Bronchial epithelial cell (primary cell): ENCODE results near the gene GMDS. TPM values are rescaled to one million over a fixed set of nuclear protein-coding genes. Genes with fewer than 3 reads are reported as not detected.

Source experiments
- DNase-seq: peaks from one replicate; pipeline ENCODE4 v3.0.0-alpha.2; 2010; ENCODE audit warnings: low read depth
- FAIRE-seq: peaks from 2 replicates; lab custom pipeline; 2011; peaks lifted over from hg19 to GRCh38; lab: Jason Lieb, UNC
- H3K27me3 ChIP-seq: 2 replicates; pipeline ENCODE4 v1.5.1; 2011; ENCODE audit warnings: low read length; ENCODE audit not compliant: control insufficient read depth, insufficient read depth
- H3K36me3 ChIP-seq: 2 replicates; pipeline ENCODE4 v1.5.1; 2011; ENCODE audit warnings: low read length; ENCODE audit not compliant: control insufficient read depth, insufficient read depth
- H3K4me3 ChIP-seq: 2 replicates; pipeline ENCODE4 v1.5.1; 2011; ENCODE audit warnings: mild to moderate bottlenecking, low read depth, low read length, control low read depth
- total RNA-seq: library from RNA; depleted of rRNA; stranded (reverse); fragments of >200 nt; gene quantifications from 2 replicates; pipeline ENCODE4 v1.2.1, GENCODE V29; 2014
- TF ChIP-seq, protein P1 (sequence below): IDR thresholded peaks from 2 replicates; pipeline ENCODE4 v1.5.1; 2011; ENCODE audit warnings: mild to moderate bottlenecking, moderate library complexity, low read length, control low read depth, inconsistent platforms; ENCODE audit not compliant: insufficient read depth, severe bottlenecking

GMDS gene
- total RNA-seq, 1 donor from 2014 or later: 8.2 TPM

- no peaks in the 10 kb centered on the region for H3K36me3 ChIP-seq
- H3K27me3 ChIP-seq: no peaks in the 10 kb centered on the region
- TF ChIP-seq, protein P1, sequence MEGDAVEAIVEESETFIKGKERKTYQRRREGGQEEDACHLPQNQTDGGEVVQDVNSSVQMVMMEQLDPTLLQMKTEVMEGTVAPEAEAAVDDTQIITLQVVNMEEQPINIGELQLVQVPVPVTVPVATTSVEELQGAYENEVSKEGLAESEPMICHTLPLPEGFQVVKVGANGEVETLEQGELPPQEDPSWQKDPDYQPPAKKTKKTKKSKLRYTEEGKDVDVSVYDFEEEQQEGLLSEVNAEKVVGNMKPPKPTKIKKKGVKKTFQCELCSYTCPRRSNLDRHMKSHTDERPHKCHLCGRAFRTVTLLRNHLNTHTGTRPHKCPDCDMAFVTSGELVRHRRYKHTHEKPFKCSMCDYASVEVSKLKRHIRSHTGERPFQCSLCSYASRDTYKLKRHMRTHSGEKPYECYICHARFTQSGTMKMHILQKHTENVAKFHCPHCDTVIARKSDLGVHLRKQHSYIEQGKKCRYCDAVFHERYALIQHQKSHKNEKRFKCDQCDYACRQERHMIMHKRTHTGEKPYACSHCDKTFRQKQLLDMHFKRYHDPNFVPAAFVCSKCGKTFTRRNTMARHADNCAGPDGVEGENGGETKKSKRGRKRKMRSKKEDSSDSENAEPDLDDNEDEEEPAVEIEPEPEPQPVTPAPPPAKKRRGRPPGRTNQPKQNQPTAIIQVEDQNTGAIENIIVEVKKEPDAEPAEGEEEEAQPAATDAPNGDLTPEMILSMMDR: no peak
- no peak overlapping the region for H3K4me3 ChIP-seq
- no peak for DNase-seq
- no peak for FAIRE-seq
These were observed 57.6 kb downstream of the GMDS start for GRCh38 chr6:2187826-2188225.

GRCh38 chr6:2186516-2186915 is 58.9 kb downstream of the GMDS start:
- FAIRE-seq (no peak), DNase-seq (peak; percentile 20)
- H3K4me3 ChIP-seq: no peak overlapping the region
- TF ChIP-seq, protein P1: no peak
- no peaks in the 10 kb centered on the region for H3K27me3 ChIP-seq
- H3K36me3 ChIP-seq: no peaks in the 10 kb centered on the region

DNA sequence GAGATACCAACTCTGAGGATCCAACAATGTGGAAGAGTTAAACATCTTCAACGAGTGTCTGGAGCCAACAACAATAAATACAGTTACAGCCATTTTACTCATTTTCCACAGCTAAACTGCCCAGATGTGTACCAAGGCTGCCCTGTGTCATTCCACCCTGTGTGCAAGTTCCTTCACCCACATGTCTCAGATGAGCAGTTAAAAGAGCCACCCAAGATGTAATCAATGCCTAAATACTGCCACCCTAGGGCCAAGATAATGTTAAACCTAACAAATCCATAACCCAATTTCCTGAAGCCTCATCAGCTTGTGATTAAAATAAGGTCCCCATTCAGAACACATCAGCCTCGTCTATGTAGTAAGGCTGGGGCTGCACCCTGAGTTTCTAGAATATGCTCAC is 59.9 kb downstream of the GMDS start:
- no peaks in the 10 kb centered on the region for H3K36me3 ChIP-seq

DNA sequence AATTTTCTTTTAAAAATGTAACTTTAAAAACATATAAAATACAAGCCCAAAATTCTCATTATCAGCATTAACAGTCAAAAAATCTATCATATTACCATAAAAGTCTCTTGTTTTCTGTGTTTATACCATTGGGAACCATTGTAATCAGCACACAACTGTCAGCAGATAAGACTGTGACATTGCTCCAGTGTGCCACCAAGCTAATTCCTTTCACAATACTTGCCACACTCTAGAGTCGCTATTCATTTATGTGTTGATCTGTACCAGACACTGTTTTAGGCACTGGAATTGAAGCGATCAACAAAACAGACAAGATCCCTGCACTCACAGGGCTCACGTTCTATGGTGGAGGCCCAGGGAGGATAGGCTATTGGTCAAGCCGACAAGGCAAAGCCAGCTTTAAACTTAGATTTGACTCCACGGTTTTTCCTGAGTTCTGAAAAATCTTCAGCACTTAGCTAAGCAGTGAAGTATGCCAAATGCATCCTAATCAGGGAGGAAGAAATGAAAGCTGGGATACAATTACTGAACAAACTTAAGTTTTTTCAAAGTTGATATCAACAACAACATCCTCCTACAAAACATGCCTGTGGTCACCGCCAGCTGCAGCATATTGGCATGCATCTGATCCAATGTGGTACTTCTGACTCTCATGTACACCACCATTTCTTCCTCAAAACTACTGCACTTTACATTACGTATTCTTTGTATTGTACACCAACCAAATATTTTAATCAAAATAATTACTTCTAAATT is 60.5 kb downstream of the GMDS start:
- H3K36me3 ChIP-seq: no peaks in the 10 kb centered on the region
- no peaks in the 10 kb centered on the region for H3K27me3 ChIP-seq
- TF ChIP-seq, protein P1: no peak
- no peak for FAIRE-seq
- no peak overlapping the region for H3K4me3 ChIP-seq
- DNase-seq: no peak

More for the DNA sequence above, 59.9 kb downstream of the GMDS start:
- H3K4me3 ChIP-seq: no peak overlapping the region
- TF ChIP-seq, protein P1: no peak
- FAIRE-seq: no peak
- no peaks in the 10 kb centered on the region for H3K27me3 ChIP-seq
- no peak for DNase-seq

DNA sequence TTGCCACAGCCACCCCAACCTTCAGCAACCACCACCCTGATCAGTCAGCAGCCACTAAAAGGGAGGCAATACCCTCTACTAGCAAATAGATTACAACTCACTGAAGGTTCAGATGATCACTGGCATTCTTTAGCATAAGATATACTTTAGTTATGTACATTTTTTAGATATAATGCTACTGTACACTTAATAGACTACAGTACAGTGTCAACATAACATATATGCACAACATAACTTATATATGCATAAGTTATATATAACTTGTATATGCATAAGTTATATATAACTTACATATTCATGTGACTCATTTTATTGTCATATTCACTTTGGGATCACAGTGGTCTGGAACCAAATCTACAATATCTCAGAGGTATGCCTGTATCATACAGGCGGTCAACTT is 61.7 kb downstream of the GMDS start:
- FAIRE-seq (no peak), DNase-seq (no peak)
- TF ChIP-seq, protein P1: no peak

More for the DNA sequence above, 61.7 kb downstream of the GMDS start:
- Histone ChIP-seq H3K4me3 (no peak overlapping the region), H3K36me3 (no peaks in the 10 kb centered on the region), H3K27me3 (no peaks in the 10 kb centered on the region)
